ENCODE results near the gene CSHL1.

The CSHL1 gene

GRCh38 chr17:63954402-63955063 lies 43.5 kb upstream of the CSHL1 start:
- no peak overlapping the region for H3K27ac ChIP-seq
- in situ Hi-C loops (cut with HindIII; ENCODE audit: low pct_ligation_motif_present, low sequenced_read_pairs): no loop called here
- H3K27me3 ChIP-seq (replicated peaks): peaks cover 5% of the 10 kb centered on the region
- no peak for DNase-seq
- no peak for TF ChIP-seq CTCF (IDR thresholded peaks at IDR 0.05; ENCODE audit: low read depth, low read length, missing control alignments)
- H3K36me3 ChIP-seq (replicated peaks): no peaks in the 10 kb centered on the region
- H3K4me3 ChIP-seq (ENCODE audit: low read depth, low read length): no peak overlapping the region

GRCh38 chr17:63950940-63951907 lies 40.2 kb upstream of the CSHL1 start:
- Histone ChIP-seq H3K27me3 (replicated peaks) (peaks cover 5% of the 10 kb centered on the region), H3K4me3 (ENCODE audit: low read depth, low read length) (no peak overlapping the region), H3K36me3 (replicated peaks) (no peaks in the 10 kb centered on the region), H3K27ac (no peak overlapping the region)
- DNase-seq: no peak
- TF ChIP-seq CTCF (IDR thresholded peaks at IDR 0.05; ENCODE audit: low read depth, low read length, missing control alignments): peak; percentile 50
- in situ Hi-C loops (cut with HindIII; ENCODE audit: low pct_ligation_motif_present, low sequenced_read_pairs): no loop called here

- TF ChIP-seq CTCF (IDR thresholded peaks at IDR 0.05; ENCODE audit: low read depth, low read length, missing control alignments): no peak
- Histone ChIP-seq H3K27ac (no peak overlapping the region), H3K36me3 (replicated peaks) (no peaks in the 10 kb centered on the region), H3K27me3 (replicated peaks) (peaks cover 5% of the 10 kb centered on the region), H3K4me3 (ENCODE audit: low read depth, low read length) (no peak overlapping the region)
- in situ Hi-C loops (cut with HindIII; ENCODE audit: low pct_ligation_motif_present, low sequenced_read_pairs): no loop called here
- DNase-seq: no peak
These were observed 38.7 kb upstream of the CSHL1 start for GRCh38 chr17:63949576-63950250.

- no peak for TF ChIP-seq CTCF (IDR thresholded peaks at IDR 0.05; ENCODE audit: low read depth, low read length, missing control alignments)
- no peak for DNase-seq
- Histone ChIP-seq H3K27ac (no peak overlapping the region), H3K4me3 (ENCODE audit: low read depth, low read length) (no peak overlapping the region), H3K36me3 (replicated peaks) (no peaks in the 10 kb centered on the region), H3K27me3 (replicated peaks) (peaks cover 2% of the 10 kb centered on the region)
- in situ Hi-C loops (cut with HindIII; ENCODE audit: low pct_ligation_motif_present, low sequenced_read_pairs): no loop called here
These were observed 37.5 kb upstream of the CSHL1 start for GRCh38 chr17:63948521-63948920.

GRCh38 chr17:63947711-63948330 lies 36.8 kb upstream of the CSHL1 start:
- in situ Hi-C loops (cut with HindIII; ENCODE audit: low pct_ligation_motif_present, low sequenced_read_pairs): no loop called here

More at GRCh38 chr17:63947711-63948330, 36.8 kb upstream of the CSHL1 start:
- TF ChIP-seq CTCF (IDR thresholded peaks at IDR 0.05; ENCODE audit: low read depth, low read length, missing control alignments): no peak
- Histone ChIP-seq H3K4me3 (ENCODE audit: low read depth, low read length) (no peak overlapping the region), H3K27me3 (replicated peaks) (peaks cover 2% of the 10 kb centered on the region), H3K27ac (no peak overlapping the region), H3K36me3 (replicated peaks) (no peaks in the 10 kb centered on the region)
- DNase-seq: no peak
